Measurements from ENCODE around the gene CAV3. TPM values are rescaled to one million over a fixed set of nuclear protein-coding genes. Genes with fewer than 3 reads are reported as not detected.

CAV3 gene
- total RNA-seq, 2 experiments from 2014 or later: not detected

DNA sequence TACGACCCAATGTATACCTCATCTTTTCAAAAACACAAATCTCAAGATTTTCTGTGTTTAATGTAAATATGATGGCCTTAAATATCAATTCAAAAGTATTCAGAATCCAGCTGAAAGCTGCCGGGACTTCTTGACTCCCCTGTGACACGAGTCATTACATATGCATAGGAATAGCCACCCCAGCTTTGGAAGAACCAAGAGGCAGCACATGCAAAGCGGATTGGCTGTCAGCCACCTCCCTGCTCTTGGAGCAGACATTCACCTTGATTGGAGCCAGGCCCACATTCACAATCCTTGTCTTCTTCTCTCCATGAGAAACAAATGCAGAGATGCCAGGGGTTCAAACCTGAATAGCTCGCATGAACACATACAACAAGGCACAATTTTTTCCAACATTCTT lies 10.8 kb upstream of the CAV3 start:
- ATAC-seq (ENCODE audit: poor library complexity): no peak
- ChIA-PET CTCF (no interaction called here), POLR2A (no interaction called here)
- Histone ChIP-seq H3K36me3 (ENCODE audit: insufficient read depth, low read length) (no peaks in the 10 kb centered on the region), H3K27me3 (ENCODE audit: control insufficient read depth in 1 of 2, insufficient read depth in 2 of 2, low read length in 2 of 2) (no peaks in the 10 kb centered on the region), H3K4me1 (ENCODE audit: insufficient read depth, low read length) (no peaks in the 10 kb centered on the region), H3K27ac (ENCODE audit: low read depth in 1 of 2, low read length in 2 of 2) (no peak overlapping the region), H3K4me3 (ENCODE audit: low read length) (no peak overlapping the region), H3K9me3 (ENCODE audit: control insufficient read depth in 1 of 2, insufficient read depth in 1 of 2, low read length in 2 of 2) (peaks cover 0 to 16% of the 10 kb centered on the region in 2 experiments)
- Mint-ChIP-seq H3K4me1 (ENCODE audit: low read depth) (no peaks in the 10 kb centered on the region), H3K36me3 (ENCODE audit: low read depth) (no peaks in the 10 kb centered on the region), H3K27ac (no peak overlapping the region), H3K4me3 (no peak overlapping the region), H3K9me3 (peaks cover 6% of the 10 kb centered on the region), H3K27me3 (no peaks in the 10 kb centered on the region)
- TF ChIP-seq, protein P1, sequence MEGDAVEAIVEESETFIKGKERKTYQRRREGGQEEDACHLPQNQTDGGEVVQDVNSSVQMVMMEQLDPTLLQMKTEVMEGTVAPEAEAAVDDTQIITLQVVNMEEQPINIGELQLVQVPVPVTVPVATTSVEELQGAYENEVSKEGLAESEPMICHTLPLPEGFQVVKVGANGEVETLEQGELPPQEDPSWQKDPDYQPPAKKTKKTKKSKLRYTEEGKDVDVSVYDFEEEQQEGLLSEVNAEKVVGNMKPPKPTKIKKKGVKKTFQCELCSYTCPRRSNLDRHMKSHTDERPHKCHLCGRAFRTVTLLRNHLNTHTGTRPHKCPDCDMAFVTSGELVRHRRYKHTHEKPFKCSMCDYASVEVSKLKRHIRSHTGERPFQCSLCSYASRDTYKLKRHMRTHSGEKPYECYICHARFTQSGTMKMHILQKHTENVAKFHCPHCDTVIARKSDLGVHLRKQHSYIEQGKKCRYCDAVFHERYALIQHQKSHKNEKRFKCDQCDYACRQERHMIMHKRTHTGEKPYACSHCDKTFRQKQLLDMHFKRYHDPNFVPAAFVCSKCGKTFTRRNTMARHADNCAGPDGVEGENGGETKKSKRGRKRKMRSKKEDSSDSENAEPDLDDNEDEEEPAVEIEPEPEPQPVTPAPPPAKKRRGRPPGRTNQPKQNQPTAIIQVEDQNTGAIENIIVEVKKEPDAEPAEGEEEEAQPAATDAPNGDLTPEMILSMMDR (IDR thresholded peaks at IDR 0.05): no peak
- intact Hi-C loops (cut with DNase I, micrococcal nuclease): no loop called here
- no peak for DNase-seq

DNA sequence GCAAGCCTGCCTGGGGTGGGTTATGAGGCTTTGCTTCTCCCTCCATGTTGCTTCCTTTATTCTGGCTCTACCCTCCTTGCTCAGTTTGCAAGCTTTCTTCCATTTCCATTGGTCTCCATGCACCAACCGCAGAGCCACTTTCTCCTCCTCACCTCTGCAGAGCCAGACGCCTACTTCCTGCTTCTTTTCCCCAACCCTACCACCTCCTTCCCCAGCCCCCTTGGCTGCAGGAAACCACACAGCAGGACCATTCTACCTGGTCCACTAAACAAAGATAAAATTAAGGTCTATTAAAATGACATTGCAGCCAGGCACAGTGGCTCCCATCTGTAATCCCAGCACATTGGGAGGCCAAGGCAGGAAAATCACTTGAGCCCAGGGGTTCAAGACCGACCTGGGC lies 10.0 kb upstream of the CAV3 start:
- Mint-ChIP-seq H3K9me3 (peaks cover 6% of the 10 kb centered on the region), H3K4me3 (no peak overlapping the region), H3K27ac (no peak overlapping the region), H3K27me3 (no peaks in the 10 kb centered on the region), H3K4me1 (ENCODE audit: low read depth) (no peaks in the 10 kb centered on the region), H3K36me3 (ENCODE audit: low read depth) (no peaks in the 10 kb centered on the region)
- DNase-seq: no peak
- ATAC-seq (ENCODE audit: poor library complexity): no peak
- no peaks in the 10 kb centered on the region for H3K36me3 ChIP-seq (ENCODE audit: insufficient read depth, low read length)
- no peaks in the 10 kb centered on the region for H3K4me1 ChIP-seq (ENCODE audit: insufficient read depth, low read length)
- peaks cover 0 to 16% of the 10 kb centered on the region in 2 experiments for H3K9me3 ChIP-seq (ENCODE audit: control insufficient read depth in 1 of 2, insufficient read depth in 1 of 2, low read length in 2 of 2)
- ChIA-PET POLR2A (no interaction called here), CTCF (no interaction called here)
- no peak overlapping the region for H3K27ac ChIP-seq (ENCODE audit: low read depth in 1 of 2, low read length in 2 of 2)
- no peak overlapping the region for H3K4me3 ChIP-seq (ENCODE audit: low read length)
- TF ChIP-seq, protein P1 (IDR thresholded peaks at IDR 0.05): no peak
- intact Hi-C loops (cut with DNase I, micrococcal nuclease): no loop called here
- peaks cover 0 to 2% of the 10 kb centered on the region in 2 experiments for H3K27me3 ChIP-seq (ENCODE audit: control insufficient read depth in 1 of 2, insufficient read depth in 2 of 2, low read length in 2 of 2)

DNA sequence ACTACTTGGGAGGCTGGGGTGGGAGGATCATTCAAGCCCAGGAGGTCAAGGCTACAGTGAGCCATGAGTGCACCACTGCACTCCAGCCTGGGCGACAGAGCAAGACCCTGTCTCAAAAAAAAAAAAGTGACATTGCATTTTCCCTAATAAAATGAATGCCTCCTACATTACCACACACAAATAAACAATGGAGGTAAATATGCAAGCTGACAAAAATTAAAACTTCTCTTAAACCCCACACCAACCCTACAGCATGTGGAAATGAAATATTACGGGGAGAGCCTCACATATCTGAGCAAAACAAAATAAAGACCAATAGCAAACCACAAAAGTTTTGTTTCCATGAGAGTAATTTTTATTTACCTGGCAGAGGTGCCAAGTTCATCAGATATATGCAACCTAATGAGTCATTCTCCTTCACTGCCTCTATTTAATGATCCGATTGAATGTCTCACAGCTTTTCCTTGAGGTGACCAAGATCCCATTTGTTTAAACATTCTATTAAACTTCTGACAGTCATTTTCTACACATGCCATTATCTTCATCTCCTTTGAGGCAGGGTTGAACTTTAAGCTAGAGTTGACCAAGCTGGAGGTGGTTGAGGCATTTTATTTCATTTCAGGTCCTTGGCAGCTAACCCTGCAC lies 9.4 kb upstream of the CAV3 start:
- Histone ChIP-seq H3K4me1 (ENCODE audit: insufficient read depth, low read length) (no peaks in the 10 kb centered on the region), H3K27me3 (ENCODE audit: control insufficient read depth in 1 of 2, insufficient read depth in 2 of 2, low read length in 2 of 2) (peaks cover 0 to 2% of the 10 kb centered on the region in 2 experiments), H3K9me3 (ENCODE audit: control insufficient read depth in 1 of 2, insufficient read depth in 1 of 2, low read length in 2 of 2) (peaks cover 0 to 16% of the 10 kb centered on the region in 2 experiments), H3K27ac (ENCODE audit: low read depth in 1 of 2, low read length in 2 of 2) (no peak overlapping the region), H3K4me3 (ENCODE audit: low read length) (no peak overlapping the region), H3K36me3 (ENCODE audit: insufficient read depth, low read length) (no peaks in the 10 kb centered on the region)
- ChIA-PET CTCF (no interaction called here), POLR2A (no interaction called here)
- Mint-ChIP-seq H3K27ac (no peak overlapping the region), H3K4me1 (ENCODE audit: low read depth) (no peaks in the 10 kb centered on the region), H3K27me3 (no peaks in the 10 kb centered on the region), H3K36me3 (ENCODE audit: low read depth) (no peaks in the 10 kb centered on the region), H3K9me3 (peaks cover 6% of the 10 kb centered on the region), H3K4me3 (no peak overlapping the region)
- intact Hi-C loops (cut with DNase I, micrococcal nuclease): no loop called here
- DNase-seq (no peak), ATAC-seq (ENCODE audit: poor library complexity) (no peak)
- TF ChIP-seq, protein P1 (IDR thresholded peaks at IDR 0.05): no peak

Data from CD4-positive, alpha-beta T cell (primary cell).